Skeletal muscle cell (primary cell): Measurements from ENCODE around the gene PTPRE.
A peak's percentile ranks its signal among the peaks of the same experiment; 100 is the strongest.

Source experiments
- DNase-seq: peaks from one replicate; pipeline ENCODE4 v3.0.0-alpha.2; 2010; ENCODE audit warnings: low read depth
- H3K4me3 ChIP-seq: 2 replicates; pipeline ENCODE4 v1.5.1; 2011; ENCODE audit warnings: low read depth, mild to moderate bottlenecking, control low read depth, low read length, moderate library complexity

Gene PTPRE

GRCh38 chr10:127905001-127905847 lies 1.7 kb upstream of the PTPRE start:
- DNase-seq, result no peak
- H3K4me3 ChIP-seq, result no peak overlapping the region

- no peak overlapping the region for H3K4me3 ChIP-seq
- DNase-seq, result no peak
Measured at GRCh38 chr10:127905848-127906261, 1.0 kb upstream of the PTPRE start.

- H3K4me3 ChIP-seq, result peak overlapping the region; percentile 47
- no peak for DNase-seq
Measured at GRCh38 chr10:127907411-127908105, 655 bp downstream of the PTPRE start.

- no peak overlapping the region for H3K4me3 ChIP-seq
- DNase-seq, result no peak
Measured at GRCh38 chr10:127908106-127908958, 1.4 kb downstream of the PTPRE start.

GRCh38 chr10:127908959-127909267 lies 2.0 kb downstream of the PTPRE start:
- no peak for DNase-seq
- no peak overlapping the region for H3K4me3 ChIP-seq

GRCh38 chr10:127909716-127910463 lies 3.0 kb downstream of the PTPRE start:
- DNase-seq, result no peak
- H3K4me3 ChIP-seq, result no peak overlapping the region

- no peak overlapping the region for H3K4me3 ChIP-seq
- DNase-seq, result no peak
Measured at GRCh38 chr10:127910464-127910770, 3.5 kb downstream of the PTPRE start.

GRCh38 chr10:127911218-127911866 lies 4.4 kb downstream of the PTPRE start:
- no peak overlapping the region for H3K4me3 ChIP-seq
- DNase-seq, result no peak

- DNase-seq, result no peak
- H3K4me3 ChIP-seq, result no peak overlapping the region
Measured at GRCh38 chr10:127911867-127912257, 5.0 kb downstream of the PTPRE start.

GRCh38 chr10:127912607-127913367 lies 5.9 kb downstream of the PTPRE start:
- no peak overlapping the region for H3K4me3 ChIP-seq
- no peak for DNase-seq

- DNase-seq, result no peak
- no peak overlapping the region for H3K4me3 ChIP-seq
Measured at GRCh38 chr10:127913368-127913759, 6.5 kb downstream of the PTPRE start.

GRCh38 chr10:127915324-127915723 lies 8.4 kb downstream of the PTPRE start:
- no peak overlapping the region for H3K4me3 ChIP-seq

GRCh38 chr10:127916826-127917225 lies 9.9 kb downstream of the PTPRE start:
- no peak overlapping the region for H3K4me3 ChIP-seq
- no peak for DNase-seq

More at GRCh38 chr10:127915324-127915723, 8.4 kb downstream of the PTPRE start:
- DNase-seq, result no peak

- H3K4me3 ChIP-seq, result no peak overlapping the region
- DNase-seq, result no peak
Measured at GRCh38 chr10:127918572-127918971, 11.7 kb downstream of the PTPRE start.

GRCh38 chr10:127919418-127920271 lies 12.7 kb downstream of the PTPRE start:
- no peak for DNase-seq
- no peak overlapping the region for H3K4me3 ChIP-seq

- no peak overlapping the region for H3K4me3 ChIP-seq
- DNase-seq, result no peak
Measured at GRCh38 chr10:127920306-127921074, 13.6 kb downstream of the PTPRE start.
